ENCODE results near the gene GAREM1. TPM values are rescaled to one million over a fixed set of nuclear protein-coding genes. Genes with fewer than 3 reads are reported as not detected.

The GAREM1 gene
- total and polyA plus RNA-seq, 2 donors (not counting 1 experiment from before 2014, with no cell fraction given), result 0.92 to 1.5 TPM

GRCh38 chr18:32258558-32259204 lies 212.0 kb downstream of the GAREM1 start:
- no peaks in the 10 kb centered on the region for H3K27me3 ChIP-seq (ENCODE audit: control insufficient read depth, insufficient read depth, low read length)
- no peaks in the 10 kb centered on the region for H3K79me2 ChIP-seq (ENCODE audit: control insufficient read depth, insufficient read depth, low read length)
- no peaks in the 10 kb centered on the region for H4K20me1 ChIP-seq (ENCODE audit: control insufficient read depth, extremely low read depth, insufficient read depth, low read length)
- no peak for TF ChIP-seq EZH2 (IDR thresholded peaks at IDR 0.05; ENCODE audit: low read length, missing control alignments)
- TF ChIP-seq CTCF (conservative IDR thresholded peaks at IDR 0.05 in 1 of 2, IDR thresholded peaks at IDR 0.05 in 1 of 2; ENCODE audit: low read depth in 1 of 2, low read length in 2 of 2), result no peak
- no peak overlapping the region for H3K4me2 ChIP-seq (ENCODE audit: extremely low read depth, insufficient read depth, low read length)
- no peaks in the 10 kb centered on the region for H3K4me1 ChIP-seq (ENCODE audit: control insufficient read depth, extremely low read depth, insufficient read depth, low read length)
- H3K9ac ChIP-seq (ENCODE audit: insufficient read depth, low read length), result no peak overlapping the region
- DNase-seq (ENCODE audit: low read depth in 2 of 2), result no peak
- no peak overlapping the region for H3K4me3 ChIP-seq (replicated peaks in 1 of 4; ENCODE audit: control extremely low read depth in 1 of 4, insufficient read depth in 1 of 4, low read depth in 3 of 4, low read length in 4 of 4)
- H3K36me3 ChIP-seq (ENCODE audit: control insufficient read depth, insufficient read depth, low read length), result no peaks in the 10 kb centered on the region
- H3K9me3 ChIP-seq (ENCODE audit: control insufficient read depth, insufficient read depth, low read depth, low read length), result no peaks in the 10 kb centered on the region
- H3K27ac ChIP-seq (ENCODE audit: insufficient read depth, low read length), result no peak overlapping the region
- H2AFZ ChIP-seq (ENCODE audit: low read length), result no peak overlapping the region

- Histone ChIP-seq H3K36me3 (ENCODE audit: control insufficient read depth, insufficient read depth, low read length) (no peaks in the 10 kb centered on the region), H4K20me1 (ENCODE audit: control insufficient read depth, extremely low read depth, insufficient read depth, low read length) (no peaks in the 10 kb centered on the region), H3K79me2 (ENCODE audit: control insufficient read depth, insufficient read depth, low read length) (no peaks in the 10 kb centered on the region), H3K27ac (ENCODE audit: insufficient read depth, low read length) (no peak overlapping the region), H3K27me3 (ENCODE audit: control insufficient read depth, insufficient read depth, low read length) (no peaks in the 10 kb centered on the region), H3K4me3 (replicated peaks in 1 of 4; ENCODE audit: control extremely low read depth in 1 of 4, insufficient read depth in 1 of 4, low read depth in 3 of 4, low read length in 4 of 4) (no peak overlapping the region), H3K4me1 (ENCODE audit: control insufficient read depth, extremely low read depth, insufficient read depth, low read length) (no peaks in the 10 kb centered on the region), H3K9ac (ENCODE audit: insufficient read depth, low read length) (no peak overlapping the region), H3K9me3 (ENCODE audit: control insufficient read depth, insufficient read depth, low read depth, low read length) (no peaks in the 10 kb centered on the region), H2AFZ (ENCODE audit: low read length) (no peak overlapping the region), H3K4me2 (ENCODE audit: extremely low read depth, insufficient read depth, low read length) (no peak overlapping the region)
- TF ChIP-seq EZH2 (IDR thresholded peaks at IDR 0.05; ENCODE audit: low read length, missing control alignments), result no peak
- TF ChIP-seq CTCF (conservative IDR thresholded peaks at IDR 0.05 in 1 of 2, IDR thresholded peaks at IDR 0.05 in 1 of 2; ENCODE audit: low read depth in 1 of 2, low read length in 2 of 2), result no peak
- no peak for DNase-seq (ENCODE audit: low read depth in 2 of 2)
These were observed 212.5 kb downstream of the GAREM1 start for GRCh38 chr18:32258148-32258547.

- Histone ChIP-seq H3K9ac (ENCODE audit: insufficient read depth, low read length) (no peak overlapping the region), H2AFZ (ENCODE audit: low read length) (no peak overlapping the region), H3K9me3 (ENCODE audit: control insufficient read depth, insufficient read depth, low read depth, low read length) (no peaks in the 10 kb centered on the region), H3K27ac (ENCODE audit: insufficient read depth, low read length) (no peak overlapping the region), H3K4me3 (replicated peaks in 1 of 4; ENCODE audit: control extremely low read depth in 1 of 4, insufficient read depth in 1 of 4, low read depth in 3 of 4, low read length in 4 of 4) (no peak overlapping the region), H3K79me2 (ENCODE audit: control insufficient read depth, insufficient read depth, low read length) (no peaks in the 10 kb centered on the region), H3K27me3 (ENCODE audit: control insufficient read depth, insufficient read depth, low read length) (no peaks in the 10 kb centered on the region), H3K36me3 (ENCODE audit: control insufficient read depth, insufficient read depth, low read length) (no peaks in the 10 kb centered on the region), H3K4me1 (ENCODE audit: control insufficient read depth, extremely low read depth, insufficient read depth, low read length) (no peaks in the 10 kb centered on the region), H3K4me2 (ENCODE audit: extremely low read depth, insufficient read depth, low read length) (no peak overlapping the region), H4K20me1 (ENCODE audit: control insufficient read depth, extremely low read depth, insufficient read depth, low read length) (no peaks in the 10 kb centered on the region)
- TF ChIP-seq CTCF (conservative IDR thresholded peaks at IDR 0.05 in 1 of 2, IDR thresholded peaks at IDR 0.05 in 1 of 2; ENCODE audit: low read depth in 1 of 2, low read length in 2 of 2), result no peak
- no peak for TF ChIP-seq EZH2 (IDR thresholded peaks at IDR 0.05; ENCODE audit: low read length, missing control alignments)
- DNase-seq (ENCODE audit: low read depth in 2 of 2), result no peak
These were observed 213.4 kb downstream of the GAREM1 start for GRCh38 chr18:32257084-32257785.
